Thyroid gland (tissue), 4 donors: Measurements from ENCODE around the gene C1orf35.

ENCODE experiments used
- CTCF ChIP-seq, 6 experiments: fragments of 200-600 bp in 3 of 6; fragments of 450-650 bp in 3 of 6; sonication (generic) in 3 of 6; IDR thresholded peaks; one replicate each; pipeline ENCODE4 v1.5.1; 2016 to 2019; ENCODE audit warnings: antibody characterized with exemption in 6 of 6, mild to moderate bottlenecking in 2 of 6, inconsistent platforms in 1 of 6, moderate library complexity in 1 of 6
- POLR2A ChIP-seq, 2 donors: fragments of 450-650 bp; IDR thresholded peaks; one replicate each; pipeline ENCODE4 v1.6.1; 2017; ENCODE audit warnings: antibody characterized with exemption in 2 of 2, mild to moderate bottlenecking in 2 of 2, moderate library complexity in 1 of 2

- TF ChIP-seq CTCF (IDR thresholded peaks at IDR 0.05), result no peak
- TF ChIP-seq POLR2A (IDR thresholded peaks at IDR 0.05), result no peak
Measured at GRCh38 chr1:228087771-228088251, 15.3 kb downstream of the C1orf35 start.
